ENCODE measurements around the gene INAFM1. TPM values are rescaled to one million over a fixed set of nuclear protein-coding genes. Genes with fewer than 3 reads are reported as not detected.

The INAFM1 gene
- total and polyA plus RNA-seq, 2 donors = 2.9 to 11.1 TPM

GRCh38 chr19:47322058-47322457 lies 47.4 kb downstream of the INAFM1 start:
- no peak overlapping the region for H3K27ac ChIP-seq (ENCODE audit: low read depth in 1 of 2, low read length in 1 of 2)
- 84% methylated on average over 2 of the region's 2 CpGs for WGBS

GRCh38 chr19:47323409-47323808 lies 48.7 kb downstream of the INAFM1 start:
- 90% methylated on average over 8 of the region's 8 CpGs for WGBS
- Histone ChIP-seq H3K27ac (ENCODE audit: low read depth in 1 of 2, low read length in 1 of 2) (no peak overlapping the region), H3K36me3 (ENCODE audit: control insufficient read depth in 2 of 2, insufficient read depth in 2 of 2, low read length in 1 of 2) (no peaks in the 10 kb centered on the region), H3K9me3 (ENCODE audit: control insufficient read depth in 2 of 2, insufficient read depth in 1 of 2, low read length in 1 of 2) (no peaks in the 10 kb centered on the region), H3K4me1 (ENCODE audit: control insufficient read depth in 2 of 2, insufficient read depth in 2 of 2, low read length in 2 of 2) (no peaks in the 10 kb centered on the region), H3K4me3 (ENCODE audit: low read length in 2 of 2) (no peak overlapping the region), H3K27me3 (ENCODE audit: control insufficient read depth in 2 of 2, insufficient read depth in 1 of 2, low read length in 1 of 2) (peaks cover 0 to 4% of the 10 kb centered on the region in 2 donors)
- DNase-seq (ENCODE audit: low read depth in 6 of 9, low spot score in 9 of 9) = no peak

More at GRCh38 chr19:47322058-47322457, 47.4 kb downstream of the INAFM1 start:
- DNase-seq (ENCODE audit: low read depth in 6 of 9, low spot score in 9 of 9) = no peak
- no peaks in the 10 kb centered on the region for H3K4me1 ChIP-seq (ENCODE audit: control insufficient read depth in 2 of 2, insufficient read depth in 2 of 2, low read length in 2 of 2)
- no peaks in the 10 kb centered on the region for H3K9me3 ChIP-seq (ENCODE audit: control insufficient read depth in 2 of 2, insufficient read depth in 1 of 2, low read length in 1 of 2)
- H3K27me3 ChIP-seq (ENCODE audit: control insufficient read depth in 2 of 2, insufficient read depth in 1 of 2, low read length in 1 of 2) = peaks cover 0 to 4% of the 10 kb centered on the region in 2 donors
- no peak overlapping the region for H3K4me3 ChIP-seq (ENCODE audit: low read length in 2 of 2)
- H3K36me3 ChIP-seq (ENCODE audit: control insufficient read depth in 2 of 2, insufficient read depth in 2 of 2, low read length in 1 of 2) = no peaks in the 10 kb centered on the region

- Histone ChIP-seq H3K36me3 (ENCODE audit: control insufficient read depth in 2 of 2, insufficient read depth in 2 of 2, low read length in 1 of 2) (no peaks in the 10 kb centered on the region), H3K27ac (ENCODE audit: low read depth in 1 of 2, low read length in 1 of 2) (no peak overlapping the region), H3K27me3 (ENCODE audit: control insufficient read depth in 2 of 2, insufficient read depth in 1 of 2, low read length in 1 of 2) (peaks cover 0 to 4% of the 10 kb centered on the region in 2 donors), H3K4me1 (ENCODE audit: control insufficient read depth in 2 of 2, insufficient read depth in 2 of 2, low read length in 2 of 2) (no peaks in the 10 kb centered on the region), H3K4me3 (ENCODE audit: low read length in 2 of 2) (no peak overlapping the region), H3K9me3 (ENCODE audit: control insufficient read depth in 2 of 2, insufficient read depth in 1 of 2, low read length in 1 of 2) (no peaks in the 10 kb centered on the region)
- DNase-seq (ENCODE audit: low read depth in 6 of 9, low spot score in 9 of 9) = no peak
- WGBS = 95% methylated on average over 12 of the region's 12 CpGs
Observed at GRCh38 chr19:47323872-47324271, 49.2 kb downstream of the INAFM1 start.

- WGBS = 43% methylated on average over 9 of the region's 9 CpGs
- Histone ChIP-seq H3K4me3 (ENCODE audit: low read length in 2 of 2) (no peak overlapping the region), H3K9me3 (ENCODE audit: control insufficient read depth in 2 of 2, insufficient read depth in 1 of 2, low read length in 1 of 2) (no peaks in the 10 kb centered on the region), H3K27me3 (ENCODE audit: control insufficient read depth in 2 of 2, insufficient read depth in 1 of 2, low read length in 1 of 2) (peaks cover 0 to 4% of the 10 kb centered on the region in 2 donors), H3K36me3 (ENCODE audit: control insufficient read depth in 2 of 2, insufficient read depth in 2 of 2, low read length in 1 of 2) (no peaks in the 10 kb centered on the region), H3K4me1 (ENCODE audit: control insufficient read depth in 2 of 2, insufficient read depth in 2 of 2, low read length in 2 of 2) (no peaks in the 10 kb centered on the region), H3K27ac (ENCODE audit: low read depth in 1 of 2, low read length in 1 of 2) (no peak overlapping the region)
- no peak for DNase-seq (ENCODE audit: low read depth in 6 of 9, low spot score in 9 of 9)
Observed at GRCh38 chr19:47324502-47324901, 49.8 kb downstream of the INAFM1 start.

Other genes with a start within 250 kb of the INAFM1 start
- gene TMEM160, start 226.3 kb upstream of the INAFM1 start, total RNA-seq = 31.4 TPM
- gene TMEM160, start 226.3 kb upstream of the INAFM1 start, polyA plus RNA-seq = 5.0 TPM
- gene ZC3H4, start 161.1 kb upstream of the INAFM1 start, total RNA-seq = 12.1 TPM
- 14.3 TPM for gene ZC3H4, start 161.1 kb upstream of the INAFM1 start, polyA plus RNA-seq
- 93.3 TPM for gene SAE1, start 144.1 kb upstream of the INAFM1 start, total RNA-seq
- 40.5 TPM for gene SAE1, start 144.1 kb upstream of the INAFM1 start, polyA plus RNA-seq
- gene BBC3, start 43.7 kb upstream of the INAFM1 start, total RNA-seq = 5.8 TPM
- gene BBC3, start 43.7 kb upstream of the INAFM1 start, polyA plus RNA-seq = 15.1 TPM
- 4.9 TPM for gene CCDC9, start 18.4 kb upstream of the INAFM1 start, total RNA-seq
- gene CCDC9, start 18.4 kb upstream of the INAFM1 start, polyA plus RNA-seq = 27.4 TPM
- gene C5AR1, start 35.0 kb downstream of the INAFM1 start, total RNA-seq = 2.2 TPM
- 17.8 TPM for gene C5AR1, start 35.0 kb downstream of the INAFM1 start, polyA plus RNA-seq
- 0.52 TPM for gene C5AR2, start 57.3 kb downstream of the INAFM1 start, total RNA-seq
- gene C5AR2, start 57.3 kb downstream of the INAFM1 start, polyA plus RNA-seq = 0.78 TPM
- gene DHX34, start 74.4 kb downstream of the INAFM1 start, total RNA-seq = 5.2 TPM
- 16.0 TPM for gene DHX34, start 74.4 kb downstream of the INAFM1 start, polyA plus RNA-seq
- 1.7 TPM for gene MEIS3, start 144.6 kb downstream of the INAFM1 start, total RNA-seq
- gene MEIS3, start 144.6 kb downstream of the INAFM1 start, polyA plus RNA-seq = 4.3 TPM
- gene SLC8A2, start 197.0 kb downstream of the INAFM1 start, total RNA-seq = 0.14 TPM
- gene SLC8A2, start 197.0 kb downstream of the INAFM1 start, polyA plus RNA-seq = 0.16 TPM
- 14.4 TPM for gene KPTN, start 209.3 kb downstream of the INAFM1 start, total RNA-seq
- gene KPTN, start 209.3 kb downstream of the INAFM1 start, polyA plus RNA-seq = 32.2 TPM
- gene NAPA, start 240.2 kb downstream of the INAFM1 start, total RNA-seq = 111 TPM
- 89.2 TPM for gene NAPA, start 240.2 kb downstream of the INAFM1 start, polyA plus RNA-seq

All from thymus (tissue), 11 donors.